Measurements from ENCODE around the gene TMEM184B. TPM values are rescaled to one million over a fixed set of nuclear protein-coding genes. Genes with fewer than 3 reads are reported as not detected.

The TMEM184B gene
- total RNA-seq, 1 experiment from 2014 or later: 54.2 TPM

DNA sequence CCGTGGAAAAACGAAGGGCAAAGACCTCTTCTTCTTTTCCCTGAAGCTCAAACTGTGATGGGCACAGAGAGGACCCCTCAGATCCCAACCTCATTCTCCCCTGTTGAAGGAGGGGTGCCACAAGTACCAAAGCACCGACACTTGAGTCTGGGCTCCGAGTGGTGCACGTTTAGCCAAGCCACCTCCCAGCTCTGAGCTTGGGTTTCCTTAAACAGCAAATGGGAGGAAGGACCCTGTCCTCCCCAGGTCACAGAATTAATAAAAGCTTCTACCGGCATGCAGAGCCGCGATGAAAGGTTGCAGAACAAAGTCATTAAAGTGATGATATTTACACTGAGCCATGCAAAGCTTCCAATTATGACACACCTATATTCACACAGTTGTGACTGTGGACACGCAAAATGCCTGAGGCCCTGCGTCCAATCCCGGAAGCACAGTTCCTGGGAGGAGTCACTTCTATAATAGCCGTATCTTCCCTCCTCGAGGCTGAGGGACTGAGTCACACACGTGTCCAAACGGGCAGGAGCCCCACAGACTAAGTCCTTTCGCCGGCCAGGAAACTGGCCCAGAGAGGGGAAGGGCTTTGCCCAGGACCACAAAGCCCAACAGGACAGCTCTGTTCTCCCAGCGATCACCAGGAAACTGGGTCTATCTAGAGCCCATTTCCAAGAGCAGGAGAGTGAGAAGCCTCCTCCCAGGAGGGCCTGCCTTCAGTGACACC lies 45.3 kb upstream of the TMEM184B start:
- peak overlapping the region; percentile 44 to 59 for H3K4me3 ChIP-seq (ENCODE audit: low read depth in 2 of 2, low read length in 2 of 2)
- peak overlapping the region; percentile 89 for H3K27ac ChIP-seq (ENCODE audit: low read length)
- in situ Hi-C loops (cut with HindIII; ENCODE audit: low pct_unique_long_range_greater_than_20kb, low sequenced_read_pairs): no loop called here
- ATAC-seq: peak; percentile 70
- POLR2A ChIA-PET: interaction anchor here (0.7 kb wide), 1 partner anchor 294 kb away, joined by 6 read pairs; no protein-coding TSS in a partner anchor
- H3K4me1 ChIP-seq (ENCODE audit: control insufficient read depth, insufficient read depth, low read length): peaks cover 25% of the 10 kb centered on the region
- no TSS peak for BruUV-seq (replicated peaks)
- H3K9me3 ChIP-seq (ENCODE audit: control insufficient read depth, insufficient read depth, low read depth, low read length): no peaks in the 10 kb centered on the region
- CTCF ChIA-PET: interaction anchor here (0.7 kb wide), 1 partner anchor 266 kb away, joined by 5 read pairs; no protein-coding TSS in a partner anchor
- intact Hi-C loops (cut with micrococcal nuclease; ENCODE audit: unreplicated experiment): no loop called here
- TF ChIP-seq REST (IDR thresholded peaks at IDR 0.05; ENCODE audit: insufficient read depth in 1 of 2, low read depth in 2 of 2, low read length in 1 of 2) (no peak), POLR2AphosphoS5 (IDR thresholded peaks at IDR 0.05; ENCODE audit: low read depth, low read length) (no peak; the same call in 1 of the 2 replicates), SIN3A (IDR thresholded peaks at IDR 0.05; ENCODE audit: borderline replicate concordance, insufficient read depth, low read depth, low read length) (no peak), TCF7L2 (IDR thresholded peaks at IDR 0.05; ENCODE audit: low read depth, low read length) (no peak)
- TF ChIP-seq, protein P1, sequence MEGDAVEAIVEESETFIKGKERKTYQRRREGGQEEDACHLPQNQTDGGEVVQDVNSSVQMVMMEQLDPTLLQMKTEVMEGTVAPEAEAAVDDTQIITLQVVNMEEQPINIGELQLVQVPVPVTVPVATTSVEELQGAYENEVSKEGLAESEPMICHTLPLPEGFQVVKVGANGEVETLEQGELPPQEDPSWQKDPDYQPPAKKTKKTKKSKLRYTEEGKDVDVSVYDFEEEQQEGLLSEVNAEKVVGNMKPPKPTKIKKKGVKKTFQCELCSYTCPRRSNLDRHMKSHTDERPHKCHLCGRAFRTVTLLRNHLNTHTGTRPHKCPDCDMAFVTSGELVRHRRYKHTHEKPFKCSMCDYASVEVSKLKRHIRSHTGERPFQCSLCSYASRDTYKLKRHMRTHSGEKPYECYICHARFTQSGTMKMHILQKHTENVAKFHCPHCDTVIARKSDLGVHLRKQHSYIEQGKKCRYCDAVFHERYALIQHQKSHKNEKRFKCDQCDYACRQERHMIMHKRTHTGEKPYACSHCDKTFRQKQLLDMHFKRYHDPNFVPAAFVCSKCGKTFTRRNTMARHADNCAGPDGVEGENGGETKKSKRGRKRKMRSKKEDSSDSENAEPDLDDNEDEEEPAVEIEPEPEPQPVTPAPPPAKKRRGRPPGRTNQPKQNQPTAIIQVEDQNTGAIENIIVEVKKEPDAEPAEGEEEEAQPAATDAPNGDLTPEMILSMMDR (IDR thresholded peaks at IDR 0.05): no peak
- peak; percentile 77 for DNase-seq (ENCODE audit: low read depth, low spot score)
- H3K27me3 ChIP-seq (ENCODE audit: control insufficient read depth, insufficient read depth, low read length): no peaks in the 10 kb centered on the region
- peaks cover 5% of the 10 kb centered on the region; the same call in 1 of the 2 replicates for H3K36me3 ChIP-seq (ENCODE audit: control insufficient read depth, insufficient read depth, low read length)

- intact Hi-C loops (cut with micrococcal nuclease; ENCODE audit: unreplicated experiment) (no loop called here), in situ Hi-C loops (cut with HindIII; ENCODE audit: low pct_unique_long_range_greater_than_20kb, low sequenced_read_pairs) (no loop called here)
- Histone ChIP-seq H3K4me1 (ENCODE audit: control insufficient read depth, insufficient read depth, low read length) (peaks cover 25% of the 10 kb centered on the region), H3K27ac (ENCODE audit: low read length) (peak within 1 kb of the TSS; percentile 89), H3K4me3 (ENCODE audit: low read depth in 2 of 2, low read length in 2 of 2) (peak within 1 kb of the TSS; percentile 73 to 91), H3K27me3 (ENCODE audit: control insufficient read depth, insufficient read depth, low read length) (no peaks in the 10 kb centered on the region), H3K9me3 (ENCODE audit: control insufficient read depth, insufficient read depth, low read depth, low read length) (no peaks in the 10 kb centered on the region), H3K36me3 (ENCODE audit: control insufficient read depth, insufficient read depth, low read length) (peaks cover 5% of the 10 kb centered on the region; the same call in 1 of the 2 replicates)
- no peak for DNase-seq (ENCODE audit: low read depth, low spot score)
- no TSS peak for BruUV-seq (replicated peaks)
- TF ChIP-seq POLR2AphosphoS5 (IDR thresholded peaks at IDR 0.05; ENCODE audit: low read depth, low read length) (no peak), SIN3A (IDR thresholded peaks at IDR 0.05; ENCODE audit: borderline replicate concordance, insufficient read depth, low read depth, low read length) (no peak; the same call in 1 of the 2 replicates), REST (IDR thresholded peaks at IDR 0.05; ENCODE audit: insufficient read depth in 1 of 2, low read depth in 2 of 2, low read length in 1 of 2) (no peak), TCF7L2 (IDR thresholded peaks at IDR 0.05; ENCODE audit: low read depth, low read length) (no peak)
- TF ChIP-seq, protein P1 (IDR thresholded peaks at IDR 0.05): no peak
- ChIA-PET CTCF (interaction anchor here (0.7 kb wide), 1 partner anchor 265 kb away, joined by 5 read pairs; no protein-coding TSS in a partner anchor), POLR2A (no interaction called here)
- peak; percentile 70 for ATAC-seq
These were observed 44.5 kb upstream of the TMEM184B start, which contains the start of gene CSNK1E for GRCh38 chr22:38317122-38317994. Gene CSNK1E (minus strand): TSS chr22:38317433. CDS start chr22:38314157, 3,276 bp downstream.

All from Panc1 (cell line).